Fibroblast of skin of left biceps (primary cell): ENCODE data around the gene ALKBH6.

Experiments
- DNase-seq, 2 experiments: peaks; one replicate each; pipeline ENCODE4 v3.0.0-alpha.2; 2013; ENCODE audit warnings: low read depth in 2 of 2

ALKBH6 gene

DNA sequence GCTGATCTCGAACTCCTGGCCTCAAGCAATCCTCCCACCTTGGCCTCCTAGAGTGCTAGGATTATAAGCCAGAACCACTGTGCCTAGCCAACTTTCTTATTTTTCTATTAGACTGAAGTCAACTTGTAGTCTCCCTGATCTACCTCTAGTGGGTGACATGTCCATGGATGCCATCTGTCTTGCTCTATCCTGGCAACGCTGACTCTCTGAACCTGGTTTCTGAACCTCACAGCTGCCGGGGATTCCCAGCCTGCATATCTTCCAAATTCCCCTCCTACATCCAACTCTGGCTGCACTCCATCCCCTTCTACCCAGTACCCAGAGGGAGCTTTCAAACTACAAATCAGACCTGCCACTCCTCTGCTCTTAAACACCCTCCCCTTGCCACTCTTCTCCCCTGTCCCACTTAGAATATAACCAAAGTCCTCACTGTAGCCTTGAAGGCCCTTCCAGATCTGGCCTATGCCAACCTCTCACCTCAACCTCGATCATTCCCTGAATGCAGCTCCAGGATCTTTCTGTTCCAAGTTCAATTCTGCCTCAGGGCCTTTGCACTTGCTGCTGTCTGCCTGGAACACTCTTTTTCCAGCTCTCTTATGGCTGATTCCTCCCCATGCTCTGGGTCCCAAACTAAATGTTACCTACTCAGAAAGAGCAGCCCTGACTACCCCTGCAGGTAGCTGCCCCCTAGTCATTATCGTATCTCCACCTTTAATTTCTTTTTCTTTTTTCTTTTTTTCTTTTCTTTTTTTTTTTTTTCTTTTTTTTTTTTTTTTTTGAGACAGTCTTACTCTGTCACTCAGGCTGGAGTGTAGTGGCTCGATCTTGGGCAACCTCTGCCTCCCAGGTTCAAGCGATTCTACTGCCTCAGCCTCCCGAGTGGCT lies 16.5 kb upstream of the ALKBH6 start:
- DNase-seq, result no peak

GRCh38 chr19:36028313-36029041 lies 14.5 kb upstream of the ALKBH6 start:
- no peak for DNase-seq

GRCh38 chr19:36027696-36028095 lies 13.7 kb upstream of the ALKBH6 start:
- DNase-seq, result no peak

DNA sequence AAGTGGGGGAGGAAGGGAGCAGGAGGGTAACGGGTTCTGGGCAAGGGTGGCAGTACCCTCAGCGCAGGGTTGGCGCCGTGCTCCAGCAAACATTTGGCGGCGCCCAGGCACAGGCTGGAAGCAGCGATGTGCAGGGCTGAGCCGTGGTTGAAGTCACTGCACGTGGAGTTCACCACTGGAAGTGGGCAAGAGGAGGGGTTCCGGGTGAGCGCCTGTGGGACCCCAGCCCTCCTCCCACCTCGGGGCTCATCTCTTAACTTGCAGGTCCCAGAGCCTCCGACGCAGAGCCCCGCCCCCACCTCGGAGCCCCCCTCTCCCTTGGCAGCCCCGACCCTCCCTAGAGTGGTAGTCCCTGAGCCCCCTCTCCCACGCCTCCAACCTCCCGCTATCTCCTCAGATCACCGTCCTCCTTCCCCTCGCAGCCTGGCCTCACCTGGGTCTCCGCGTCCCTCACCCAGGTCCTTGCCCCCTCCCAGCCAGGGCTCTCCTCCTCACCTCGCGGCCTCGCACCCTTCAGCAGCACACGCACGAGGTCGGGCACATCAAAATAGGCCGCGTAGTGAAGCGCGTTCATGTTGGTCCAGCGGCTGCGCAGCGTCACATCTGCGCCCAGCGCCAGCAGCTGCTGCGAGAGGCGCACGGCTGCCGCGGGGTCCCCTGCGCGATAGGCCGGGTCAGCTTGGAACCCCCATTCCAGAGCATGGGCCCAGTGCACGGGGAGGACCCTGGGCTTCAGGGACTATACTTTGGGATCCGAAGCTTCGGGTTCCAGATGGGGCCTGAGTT lies 12.3 kb upstream of the ALKBH6 start:
- DNase-seq, result no peak

- no peak for DNase-seq
These were observed 11.5 kb upstream of the ALKBH6 start for GRCh38 chr19:36025541-36025940.

GRCh38 chr19:36023432-36023831 lies 9.4 kb upstream of the ALKBH6 start:
- DNase-seq, result no peak

DNA sequence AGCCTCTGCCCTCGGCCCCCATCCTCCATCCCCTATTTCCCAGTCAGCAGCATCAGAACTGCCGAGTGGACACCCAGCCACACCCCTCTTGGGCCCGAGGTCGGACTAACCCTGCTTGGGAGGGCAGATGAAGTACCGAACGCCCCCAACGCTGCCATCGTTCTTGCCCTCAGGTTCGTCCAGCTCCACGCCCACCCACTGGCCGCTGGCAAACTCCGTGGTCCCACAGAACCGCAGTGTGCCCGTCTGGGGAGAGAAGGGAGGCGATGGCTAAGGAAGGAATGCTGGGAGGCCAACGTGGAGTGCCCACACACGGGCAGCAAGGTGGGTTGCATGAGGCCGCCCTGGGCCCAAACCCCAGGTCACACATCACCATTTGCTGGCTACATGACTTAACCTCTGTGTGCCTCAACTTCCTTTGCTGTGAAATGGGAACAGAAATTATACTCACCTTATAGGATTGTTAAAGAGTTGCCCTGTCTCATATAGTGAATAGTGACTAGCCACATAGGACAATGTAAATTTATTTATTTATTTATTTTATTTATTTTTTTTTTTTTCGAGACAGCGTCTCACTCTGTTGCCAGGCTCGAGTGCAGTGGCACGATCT lies 5.2 kb upstream of the ALKBH6 start:
- DNase-seq, result no peak

DNA sequence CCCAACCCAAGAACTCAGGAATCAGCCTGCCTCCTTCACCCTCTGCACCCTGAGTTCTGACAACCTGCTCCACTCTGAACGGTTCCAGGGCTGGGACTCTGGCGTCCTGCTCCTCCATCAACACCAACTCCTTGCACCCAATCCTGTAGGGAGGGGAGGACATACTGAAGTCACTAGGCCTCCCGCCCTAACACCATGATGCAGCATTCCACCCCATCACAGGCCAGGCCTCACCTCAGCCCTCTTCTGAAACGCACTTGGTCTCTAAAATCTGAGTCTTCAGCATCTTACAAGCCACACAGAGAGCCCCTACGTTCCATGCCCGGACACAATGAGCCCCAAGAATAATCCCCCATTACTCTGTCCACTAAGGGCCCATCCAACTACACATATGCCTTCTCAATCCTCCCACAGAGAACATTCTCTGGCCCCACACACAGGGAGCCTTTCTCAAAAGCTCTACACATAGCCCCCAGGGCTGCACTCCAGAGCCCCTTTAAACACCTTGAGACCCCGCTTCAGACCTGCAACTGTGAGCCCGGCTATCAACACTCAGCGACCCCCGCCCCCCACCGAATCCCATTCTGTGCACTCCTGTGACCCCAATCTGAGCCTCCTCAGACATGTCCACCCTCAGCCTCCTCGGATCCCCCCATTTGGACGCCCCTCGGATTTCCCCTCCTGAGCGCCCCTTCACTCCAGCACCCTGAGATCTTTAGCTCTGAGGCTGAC lies 567 bp downstream of the ALKBH6 start:
- DNase-seq, result no peak

DNA sequence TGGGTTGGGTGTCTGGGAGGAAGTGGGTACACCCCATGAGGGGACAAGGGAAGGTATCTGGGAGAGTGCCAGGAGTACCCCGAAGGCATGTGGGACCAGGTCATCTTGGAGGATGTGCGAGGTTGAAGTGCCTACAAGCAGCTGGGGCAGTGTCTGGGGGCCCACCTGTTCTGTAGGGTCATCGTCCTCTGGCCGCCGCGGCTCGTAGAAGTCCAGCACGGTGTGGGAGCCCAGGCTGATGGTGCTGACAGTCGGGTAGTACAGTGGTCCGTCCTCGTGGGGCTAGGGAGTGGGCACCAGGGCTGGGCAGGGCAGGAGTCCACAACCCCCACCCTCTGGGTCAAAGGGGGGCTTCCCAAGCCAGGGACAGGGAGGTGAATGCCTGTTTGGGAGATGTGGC lies 3.6 kb downstream of the ALKBH6 start:
- no peak for DNase-seq

DNA sequence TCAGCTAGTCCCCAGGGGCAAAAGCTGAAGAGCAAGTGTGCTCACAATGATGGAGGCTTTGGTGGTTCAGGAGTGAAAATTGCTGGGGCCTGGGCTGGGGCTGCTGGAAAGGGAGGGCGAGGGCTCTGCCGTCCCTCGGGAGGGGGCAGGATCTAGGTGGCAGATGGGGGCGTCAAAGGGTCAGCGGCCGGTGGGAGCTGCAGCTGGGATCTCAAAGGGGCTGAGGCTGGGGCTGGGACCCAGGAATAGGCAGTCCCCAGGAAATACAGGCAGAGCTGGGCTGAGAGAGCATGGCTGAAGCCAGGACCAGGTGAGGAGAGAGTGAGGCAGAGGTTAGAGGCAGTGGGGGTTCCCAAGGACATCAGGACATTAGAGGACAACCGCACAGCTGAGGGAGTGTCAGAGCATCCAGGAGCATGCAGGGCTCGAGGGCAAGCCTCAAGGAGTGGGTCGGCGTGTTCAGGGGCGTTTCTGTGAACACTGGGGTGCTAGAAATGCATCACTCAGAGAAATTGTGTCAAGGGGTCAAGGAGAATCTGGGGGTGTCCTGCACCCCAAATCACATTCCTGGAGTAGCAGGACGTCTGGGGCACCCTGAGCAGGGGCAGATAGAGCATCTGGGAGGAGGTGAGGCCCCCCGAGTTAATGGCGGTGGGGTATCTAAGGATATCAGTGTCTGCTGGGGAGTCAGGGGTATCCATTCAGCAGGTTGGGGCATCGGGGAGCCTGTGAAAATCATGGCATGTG lies 4.2 kb downstream of the ALKBH6 start:
- no peak for DNase-seq

DNA sequence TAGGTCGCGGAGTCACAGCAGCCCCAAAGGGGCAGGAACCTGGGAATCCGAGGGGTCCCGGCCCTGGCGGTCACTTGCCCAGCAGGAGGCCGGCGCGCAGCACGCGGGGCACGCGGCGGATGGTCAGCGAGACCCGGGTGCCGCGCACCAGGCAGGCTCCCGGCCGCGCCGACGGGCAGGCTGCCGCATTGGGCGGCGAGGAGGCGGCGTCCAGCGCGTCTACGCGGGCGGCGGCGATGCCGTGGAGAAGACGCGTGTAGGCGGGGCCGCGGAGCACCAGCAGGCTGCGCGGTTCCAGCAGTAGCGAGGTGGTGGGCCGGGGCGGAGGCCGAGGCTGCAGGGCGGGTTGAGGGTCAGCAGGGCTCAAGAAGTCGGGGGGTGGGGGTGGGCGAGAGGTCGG lies 4.8 kb downstream of the ALKBH6 start:
- DNase-seq, result peak in 1 of 2 experiments; percentile 13

DNA sequence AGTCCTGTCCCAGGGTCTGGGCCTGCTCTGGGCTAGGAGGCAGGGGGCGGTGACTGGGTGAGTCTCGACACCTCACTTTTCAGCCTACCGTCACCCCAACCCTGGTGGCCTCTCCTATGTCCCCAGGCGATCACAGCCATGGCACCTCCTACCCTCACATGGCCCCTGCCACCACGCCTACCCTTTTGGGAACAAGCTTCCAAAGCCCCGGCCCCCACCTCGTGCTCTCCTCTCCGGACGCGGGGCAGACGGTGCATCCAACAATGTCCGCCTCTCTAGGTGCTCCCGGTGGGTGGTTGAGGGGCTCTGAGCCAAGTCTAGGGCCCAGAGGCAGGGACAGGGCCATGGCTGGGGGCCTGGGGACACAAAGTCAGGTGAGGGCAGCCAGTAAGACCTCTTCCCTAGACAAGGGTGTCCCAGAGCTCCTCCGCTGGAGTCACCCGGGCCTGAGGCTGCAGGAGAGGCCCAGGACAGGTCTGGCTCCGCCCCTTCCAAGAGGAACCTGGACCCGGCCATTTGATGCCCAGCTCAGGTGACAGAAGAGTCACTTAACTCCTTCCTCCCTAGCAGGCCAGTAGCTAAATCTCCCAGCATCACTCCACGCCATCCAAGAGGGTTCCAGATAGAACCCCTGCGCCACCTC lies 5.6 kb downstream of the ALKBH6 start, which contains the start of gene SYNE4:
SYNE4 (minus strand) TSS at position 478 of the 643 bp plus-strand sequence; CDS start at position 346, 132 bp downstream.
- DNase-seq, result no peak

GRCh38 chr19:36006955-36007354 lies 7.1 kb downstream of the ALKBH6 start:
- DNase-seq, result no peak

DNA sequence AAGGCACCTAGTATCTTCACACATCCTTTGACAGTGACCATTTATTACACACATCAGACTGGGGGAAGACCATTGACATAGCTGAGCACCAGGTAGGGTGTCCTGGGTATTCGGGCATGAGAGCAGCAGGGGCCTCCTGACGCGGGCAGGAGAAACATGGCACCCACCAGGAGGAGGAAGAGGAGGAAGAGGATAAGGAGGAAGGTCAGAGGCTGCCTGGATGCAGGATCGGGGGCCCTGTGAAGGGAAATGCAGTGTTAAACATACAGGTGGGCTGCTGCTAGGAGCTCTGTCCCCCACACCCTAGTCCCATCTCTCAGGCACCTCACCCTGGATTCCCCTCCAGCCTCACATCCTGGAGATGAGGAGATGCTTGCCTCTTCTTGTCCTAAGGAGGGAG lies 10.7 kb downstream of the ALKBH6 start:
- DNase-seq, result no peak

DNA sequence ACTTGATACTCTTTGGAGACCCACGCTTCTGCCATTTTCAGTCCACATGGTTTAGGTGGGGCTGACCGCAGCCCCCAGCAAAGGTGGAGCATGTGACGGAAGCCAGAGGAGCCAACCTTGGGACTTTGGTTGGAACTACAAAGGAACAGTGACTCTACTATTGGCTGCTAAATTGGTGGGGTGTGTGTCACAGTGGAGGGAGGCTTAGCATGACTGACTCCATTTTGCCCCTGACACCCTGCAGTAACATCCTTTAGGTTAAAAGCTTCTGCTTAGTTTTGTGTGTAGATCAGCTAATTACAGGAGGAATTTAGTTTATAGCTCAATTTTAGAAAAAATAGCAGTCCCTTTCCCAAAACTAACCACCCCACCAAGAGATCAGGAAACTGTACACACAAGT lies 12.4 kb downstream of the ALKBH6 start:
- DNase-seq, result no peak

- no peak for DNase-seq
These were observed 17.2 kb downstream of the ALKBH6 start for GRCh38 chr19:35996777-35997176.

DNA sequence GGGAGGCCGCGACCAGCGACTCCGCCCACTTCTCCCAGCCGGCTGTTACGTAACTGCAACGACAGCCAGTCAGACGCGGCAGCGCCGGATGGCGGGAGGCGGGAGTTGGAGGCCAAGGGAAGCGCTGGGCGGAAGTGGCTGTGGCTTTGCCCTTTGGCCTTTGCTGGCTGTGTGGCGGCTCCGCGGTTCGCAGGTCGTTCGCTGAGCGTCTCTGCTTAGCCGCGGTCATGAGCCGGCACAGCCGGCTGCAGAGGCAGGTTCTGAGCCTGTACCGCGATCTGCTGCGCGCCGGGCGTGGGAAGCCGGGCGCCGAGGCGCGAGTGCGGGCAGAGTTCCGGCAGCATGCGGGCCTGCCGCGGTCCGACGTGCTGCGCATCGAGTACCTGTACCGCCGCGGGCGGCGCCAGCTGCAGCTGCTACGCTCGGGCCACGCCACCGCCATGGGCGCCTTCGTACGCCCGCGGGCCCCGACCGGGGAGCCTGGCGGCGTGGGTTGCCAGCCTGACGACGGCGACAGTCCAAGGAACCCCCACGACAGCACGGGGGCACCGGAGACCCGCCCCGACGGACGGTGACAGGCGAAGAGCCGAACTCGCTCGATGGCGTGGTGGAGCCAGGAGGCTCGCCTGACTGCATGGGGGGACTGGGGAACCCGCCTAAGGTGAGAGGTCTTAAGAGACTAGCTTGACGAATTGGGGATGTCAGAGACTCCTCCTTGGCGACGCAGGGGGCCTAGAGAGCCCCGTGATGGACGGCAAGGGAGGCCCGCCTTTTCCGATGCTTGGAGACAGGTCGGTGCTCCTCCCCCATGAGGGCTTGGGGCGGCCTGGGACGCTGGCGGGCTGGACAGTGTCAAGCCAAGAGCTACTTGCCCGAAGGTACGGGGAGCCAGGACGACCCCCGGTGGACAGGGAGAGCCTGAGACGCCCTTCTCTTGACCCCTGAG lies 18.7 kb downstream of the ALKBH6 start, which contains the start of gene SDHAF1:
SDHAF1 (plus strand) TSS at position 141 of the 946 bp plus-strand sequence; CDS start at position 228, 87 bp downstream.
- DNase-seq, result peak; percentile 60 to 62

DNA sequence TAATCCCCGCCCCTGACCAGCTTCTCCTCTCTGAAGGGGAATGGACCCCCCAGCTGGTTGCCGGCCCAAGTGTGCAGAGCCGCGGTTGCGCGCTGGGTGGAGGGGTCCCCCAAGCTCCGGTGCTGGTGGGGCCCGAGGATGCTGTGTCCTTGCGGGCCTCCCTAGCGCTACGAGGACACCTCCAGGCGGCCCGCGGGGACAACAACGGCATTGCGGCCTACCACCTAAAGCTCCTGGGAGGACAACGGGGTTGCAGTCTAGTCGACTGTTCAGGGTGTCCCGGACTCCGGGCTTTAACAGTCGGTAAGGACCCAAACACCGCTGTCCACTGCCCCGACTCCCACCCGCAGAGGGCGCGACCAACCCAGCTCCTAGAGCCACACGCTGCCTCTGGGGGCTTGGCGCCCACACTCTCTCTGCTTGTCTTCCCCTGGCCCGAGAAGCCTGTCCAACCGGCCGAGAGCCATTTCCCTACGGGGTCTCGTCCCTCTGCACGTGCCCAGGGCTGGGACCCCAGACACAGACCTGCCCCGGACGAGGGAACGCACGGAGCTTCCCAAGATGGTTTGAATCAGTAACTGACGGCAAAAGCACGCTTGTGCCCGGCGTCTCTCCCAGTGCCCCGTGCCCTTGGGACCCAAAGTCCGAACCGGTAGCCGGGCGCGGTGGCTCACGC lies 20.0 kb downstream of the ALKBH6 start:
- no peak for DNase-seq
